ENCODE measurements around the gene UCMA. TPM values are rescaled to one million over a fixed set of nuclear protein-coding genes. Genes with fewer than 3 reads are reported as not detected.

Gene UCMA
- total and polyA plus RNA-seq, 7 donors, result 0.04 TPM; not detected in 6

GRCh38 chr10:13218878-13219277 lies 15.3 kb downstream of the UCMA start:
- H3K27me3 ChIP-seq (ENCODE audit: insufficient read depth in 3 of 3, low read length in 2 of 3), result no peaks in the 10 kb centered on the region
- H3K4me3 ChIP-seq, result no peak overlapping the region
- 74 to 92% (median 76%) methylated on average over 4 of the region's 4 CpGs for WGBS, 3 donors
- peaks cover 16% of the 10 kb centered on the region for H3K4me1 ChIP-seq
- H3K27ac ChIP-seq, result peak overlapping the region; percentile 47
- no peak for TF ChIP-seq CTCF (IDR thresholded peaks at IDR 0.05)
- no peaks in the 10 kb centered on the region for H3K36me3 ChIP-seq (ENCODE audit: insufficient read depth in 1 of 2, low read depth in 1 of 2)
- ATAC-seq, result no peak
- DNase-seq, result no peak
- intact Hi-C loops (cut with DNase I), result no loop called here
- H3K9me3 ChIP-seq, result no peaks in the 10 kb centered on the region

- TF ChIP-seq CTCF (IDR thresholded peaks at IDR 0.05), result no peak
- no peaks in the 10 kb centered on the region for H3K9me3 ChIP-seq
- no peak for ATAC-seq
- 83 to 94% (median 89%) methylated on average over 7 of the region's 7 CpGs for WGBS, 3 donors
- DNase-seq, result no peak
- intact Hi-C loops (cut with DNase I), result no loop called here
- H3K27ac ChIP-seq, result no peak overlapping the region
- H3K4me1 ChIP-seq, result no peaks in the 10 kb centered on the region
- H3K36me3 ChIP-seq (ENCODE audit: insufficient read depth in 1 of 2, low read depth in 1 of 2), result no peaks in the 10 kb centered on the region
- no peaks in the 10 kb centered on the region for H3K27me3 ChIP-seq (ENCODE audit: insufficient read depth in 3 of 3, low read length in 2 of 3)
- no peak overlapping the region for H3K4me3 ChIP-seq
These were observed 21.0 kb downstream of the UCMA start for GRCh38 chr10:13213163-13213562.

- DNase-seq (no peak), ATAC-seq (no peak)
- intact Hi-C loops (cut with DNase I), result no loop called here
- TF ChIP-seq CTCF (IDR thresholded peaks at IDR 0.05), result peak; percentile 46
- Histone ChIP-seq H3K27me3 (ENCODE audit: insufficient read depth in 3 of 3, low read length in 2 of 3) (no peaks in the 10 kb centered on the region), H3K4me1 (no peaks in the 10 kb centered on the region), H3K36me3 (ENCODE audit: insufficient read depth in 1 of 2, low read depth in 1 of 2) (no peaks in the 10 kb centered on the region), H3K27ac (no peak overlapping the region), H3K4me3 (no peak overlapping the region), H3K9me3 (no peaks in the 10 kb centered on the region)
- WGBS, 3 donors, result 56 to 72% (median 62%) methylated on average over 5 of the region's 5 CpGs
These were observed 27.4 kb downstream of the UCMA start for GRCh38 chr10:13206546-13207443.

GRCh38 chr10:13206091-13206490 lies 28.1 kb downstream of the UCMA start:
- Histone ChIP-seq H3K9me3 (no peaks in the 10 kb centered on the region), H3K4me1 (no peaks in the 10 kb centered on the region), H3K27ac (no peak overlapping the region), H3K36me3 (ENCODE audit: insufficient read depth in 1 of 2, low read depth in 1 of 2) (no peaks in the 10 kb centered on the region), H3K27me3 (ENCODE audit: insufficient read depth in 3 of 3, low read length in 2 of 3) (no peaks in the 10 kb centered on the region), H3K4me3 (no peak overlapping the region)
- TF ChIP-seq CTCF (IDR thresholded peaks at IDR 0.05), result no peak
- ATAC-seq (no peak), DNase-seq (no peak)
- 87 to 91% (median 89%) methylated on average over 9 of the region's 9 CpGs for WGBS, 3 donors
- intact Hi-C loops (cut with DNase I), result no loop called here

Measured in psoas muscle (tissue), 8 donors.